Subcutaneous adipose tissue (tissue), 4 donors: ENCODE results near the gene CAMTA1. TPM values are rescaled to one million over a fixed set of nuclear protein-coding genes. Genes with fewer than 3 reads are reported as not detected.

Source experiments
- total RNA-seq, 4 donors: library from RNA; depleted of rRNA; stranded (reverse); fragments of >200 nt; gene quantifications; one replicate each; pipeline ENCODE4 v1.1.0, GENCODE V29; 2016
- TF ChIP-seq, protein P1 (sequence below): fragments of 450-650 bp; IDR thresholded peaks from one replicate; pipeline ENCODE4 v1.5.1; 2016; ENCODE audit warnings: low read depth, mild to moderate bottlenecking, control low read depth, antibody characterized with exemption, moderate library complexity

CAMTA1 gene
- total RNA-seq, 4 donors from 2014 or later: 58.6 to 82.5 (median 78.0) TPM

DNA sequence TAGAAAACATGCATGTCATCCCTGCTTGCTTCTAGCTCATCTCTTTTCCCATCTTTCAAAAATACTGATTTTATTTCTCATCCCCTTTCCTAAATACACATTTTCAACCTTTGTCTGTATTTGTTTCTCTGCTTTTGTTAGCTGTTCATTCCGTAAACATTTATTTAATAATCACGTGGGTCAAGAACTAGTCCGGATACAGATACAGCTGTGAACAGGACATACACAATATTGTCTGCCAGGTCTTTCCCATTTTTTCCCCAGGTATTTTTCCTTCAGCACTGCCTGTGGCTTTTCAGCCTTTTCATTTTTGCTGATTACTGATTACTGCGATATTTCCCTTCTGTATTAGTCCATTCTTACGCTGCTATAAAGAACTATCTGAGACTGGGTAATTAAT is 1004.6 kb downstream of the CAMTA1 start:
- TF ChIP-seq, protein P1, sequence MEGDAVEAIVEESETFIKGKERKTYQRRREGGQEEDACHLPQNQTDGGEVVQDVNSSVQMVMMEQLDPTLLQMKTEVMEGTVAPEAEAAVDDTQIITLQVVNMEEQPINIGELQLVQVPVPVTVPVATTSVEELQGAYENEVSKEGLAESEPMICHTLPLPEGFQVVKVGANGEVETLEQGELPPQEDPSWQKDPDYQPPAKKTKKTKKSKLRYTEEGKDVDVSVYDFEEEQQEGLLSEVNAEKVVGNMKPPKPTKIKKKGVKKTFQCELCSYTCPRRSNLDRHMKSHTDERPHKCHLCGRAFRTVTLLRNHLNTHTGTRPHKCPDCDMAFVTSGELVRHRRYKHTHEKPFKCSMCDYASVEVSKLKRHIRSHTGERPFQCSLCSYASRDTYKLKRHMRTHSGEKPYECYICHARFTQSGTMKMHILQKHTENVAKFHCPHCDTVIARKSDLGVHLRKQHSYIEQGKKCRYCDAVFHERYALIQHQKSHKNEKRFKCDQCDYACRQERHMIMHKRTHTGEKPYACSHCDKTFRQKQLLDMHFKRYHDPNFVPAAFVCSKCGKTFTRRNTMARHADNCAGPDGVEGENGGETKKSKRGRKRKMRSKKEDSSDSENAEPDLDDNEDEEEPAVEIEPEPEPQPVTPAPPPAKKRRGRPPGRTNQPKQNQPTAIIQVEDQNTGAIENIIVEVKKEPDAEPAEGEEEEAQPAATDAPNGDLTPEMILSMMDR: no peak

DNA sequence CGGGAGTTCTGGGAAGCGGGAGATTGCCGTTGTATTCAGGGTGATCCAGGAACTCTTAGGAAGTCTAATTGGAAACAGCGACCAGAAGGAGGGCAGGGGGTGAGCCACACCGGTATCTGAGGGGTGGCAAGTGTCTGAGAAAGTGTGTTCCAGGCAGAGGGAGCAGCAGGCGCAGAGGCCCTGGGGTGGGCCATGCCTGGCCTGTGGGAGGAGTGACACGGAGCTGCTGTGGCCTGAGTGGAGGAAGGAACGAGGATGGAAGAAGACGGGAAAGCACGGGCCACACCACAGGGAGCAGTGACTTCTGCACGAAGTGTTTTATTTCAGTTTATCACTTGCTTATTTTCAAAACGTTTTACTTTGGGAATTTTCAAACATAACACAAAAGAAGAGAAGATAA is 1010.2 kb downstream of the CAMTA1 start:
- TF ChIP-seq, protein P1: no peak

DNA sequence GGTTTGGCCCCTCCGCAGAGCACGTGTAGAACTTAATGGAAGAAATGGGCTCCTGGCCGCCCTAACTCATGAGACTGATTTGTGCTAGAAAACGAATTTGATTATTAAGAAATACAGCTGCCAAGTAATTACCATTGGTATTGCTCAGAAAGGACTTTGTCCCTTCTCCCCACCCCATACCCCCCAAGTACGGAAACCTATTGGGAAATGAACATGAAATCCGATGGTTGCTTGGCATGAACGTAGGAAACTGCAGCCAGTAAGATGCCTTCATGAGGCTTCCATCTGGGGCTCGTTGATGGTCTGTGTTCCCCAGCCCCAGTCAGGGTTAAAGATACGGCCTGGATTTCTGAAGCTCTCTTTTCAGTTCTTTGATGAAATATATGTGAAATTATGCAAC is 1020.2 kb downstream of the CAMTA1 start:
- TF ChIP-seq, protein P1: no peak

DNA sequence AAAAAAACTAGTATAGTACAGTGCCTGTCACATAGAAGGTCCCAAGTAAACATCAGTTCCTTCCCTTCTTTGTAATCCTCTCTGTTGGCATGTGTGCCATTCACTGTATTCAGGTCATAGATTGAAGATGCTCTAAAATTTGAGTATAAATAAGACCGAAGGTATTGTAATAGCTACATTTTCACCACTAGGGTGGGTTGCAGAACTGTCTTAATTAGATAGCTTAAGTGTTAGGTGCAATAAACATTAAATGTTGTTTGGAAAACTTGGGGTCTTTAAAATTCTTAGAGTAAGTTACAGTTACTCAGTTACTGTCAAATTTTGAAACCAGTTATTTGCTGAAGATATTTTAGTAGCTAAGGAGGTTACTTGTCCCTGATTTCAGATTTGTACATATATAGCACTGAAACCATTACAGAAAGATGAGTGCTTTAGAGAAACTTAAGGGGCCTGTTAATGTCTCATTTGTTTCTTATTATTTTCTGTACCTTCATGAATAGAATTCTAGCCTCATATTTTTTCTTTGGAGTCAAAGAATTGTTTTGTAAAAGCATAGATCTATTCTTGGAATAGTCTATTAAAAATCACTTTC is 1023.1 kb downstream of the CAMTA1 start:
- TF ChIP-seq, protein P1: no peak

DNA sequence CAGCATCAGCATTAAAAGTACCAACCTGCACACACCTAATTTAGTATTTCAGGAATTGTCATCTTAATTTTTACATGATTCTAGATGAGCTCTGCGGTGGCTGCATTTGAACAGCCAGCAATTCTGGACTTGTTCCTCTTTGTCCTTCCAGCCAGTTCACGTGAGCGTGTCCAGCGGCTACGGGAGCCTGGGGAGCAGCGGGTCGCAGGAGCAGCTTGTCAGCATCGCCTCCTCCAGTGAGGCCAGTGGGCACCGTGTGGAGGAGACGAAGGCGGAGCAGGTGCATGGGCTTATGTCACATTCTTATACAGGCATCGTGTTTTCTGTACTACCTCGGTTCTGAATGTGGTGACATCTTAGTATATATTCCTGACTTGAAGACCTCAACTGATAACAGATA is 1024.5 kb downstream of the CAMTA1 start:
- TF ChIP-seq, protein P1: no peak

DNA sequence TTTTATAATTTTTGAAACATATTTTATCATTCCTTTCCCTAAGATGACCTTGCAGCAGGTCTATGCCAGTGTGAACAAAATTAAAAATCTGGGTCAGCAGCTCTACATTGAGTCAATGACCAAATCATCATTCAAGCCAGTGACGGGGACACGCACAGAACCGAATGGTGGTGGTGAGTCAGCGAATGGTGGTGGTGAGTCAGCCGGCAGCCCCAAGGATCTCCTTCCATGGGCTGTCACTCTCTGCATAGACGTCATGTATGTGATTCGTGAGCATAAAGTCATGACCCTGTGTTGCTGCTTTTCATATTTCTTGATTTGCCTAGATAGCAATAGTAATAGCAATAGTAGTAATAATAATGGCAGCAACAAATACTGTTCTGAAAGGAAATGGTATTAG is 1025.1 kb downstream of the CAMTA1 start:
- TF ChIP-seq, protein P1: no peak

DNA sequence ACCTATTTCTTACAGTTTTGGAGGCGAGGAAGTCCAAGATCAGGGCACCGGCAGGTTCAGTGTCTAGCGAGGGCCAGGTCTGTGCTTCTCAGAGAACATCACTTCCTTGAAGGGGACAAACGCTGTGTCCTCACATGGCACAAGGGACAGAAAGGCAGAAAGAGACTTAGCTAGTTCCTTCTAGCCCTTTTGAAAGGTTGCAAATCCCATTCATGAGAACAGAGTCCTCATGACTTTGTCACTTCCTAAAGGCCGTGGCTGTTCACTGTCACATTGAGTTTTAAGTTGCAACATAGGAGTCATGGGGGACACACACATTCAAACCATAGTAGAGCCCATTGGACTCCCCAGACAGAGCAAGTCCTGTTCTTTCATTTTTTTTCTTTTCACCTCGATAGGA is 1026.2 kb downstream of the CAMTA1 start:
- TF ChIP-seq, protein P1: no peak
